GM23338 (cell line): ENCODE data around the gene DCLK1. TPM values are rescaled to one million over a fixed set of nuclear protein-coding genes. Genes with fewer than 3 reads are reported as not detected.

Source experiments
- ATAC-seq: fragments of 200-7000 bp; cut with Tn5 transposase; 3 replicates; pipeline ENCODE4 v1.9.1; 2020
- DNase-seq: peaks from one replicate; pipeline ENCODE4 v3.0.0-alpha.2; 2015; ENCODE audit warnings: low spot score
- H2AFZ ChIP-seq: fragments of 200-600 bp; sonication (generic); 2 replicates; pipeline ENCODE4 v1.8.0; 2016; ENCODE audit warnings: antibody characterized with exemption, mild to moderate bottlenecking, moderate library complexity
- H3F3A ChIP-seq: fragments of 200-600 bp; sonication (generic); replicated peaks from 2 replicates; pipeline ENCODE4 v1.8.0; 2017; ENCODE audit warnings: antibody characterized with exemption, mixed run types, low read depth
- H3K27ac ChIP-seq: fragments of 200-600 bp; sonication (generic); 2 replicates; pipeline ENCODE4 v1.6.1; 2016; ENCODE audit warnings: low read depth
- H3K27me3 ChIP-seq: fragments of 200-600 bp; sonication (generic); 2 replicates; pipeline ENCODE4 v1.8.0; 2016; ENCODE audit warnings: mild to moderate bottlenecking, mixed run types, moderate library complexity; ENCODE audit not compliant: insufficient read depth
- H3K36me3 ChIP-seq: fragments of 200-600 bp; sonication (generic); 2 replicates; pipeline ENCODE4 v1.8.0; 2016; ENCODE audit warnings: mild to moderate bottlenecking; ENCODE audit not compliant: insufficient read depth
- H3K4me1 ChIP-seq: fragments of 200-600 bp; sonication (generic); 2 replicates; pipeline ENCODE4 v1.8.0; 2016; ENCODE audit warnings: mild to moderate bottlenecking, moderate library complexity; ENCODE audit not compliant: insufficient read depth
- H3K4me2 ChIP-seq: fragments of 200-600 bp; sonication (generic); 2 replicates; pipeline ENCODE4 v1.7.1; 2017; ENCODE audit warnings: mixed run types
- H3K4me3 ChIP-seq: fragments of 200-600 bp; sonication (generic); 2 replicates; pipeline ENCODE4 v1.6.1; 2016; ENCODE audit warnings: mixed run types
- H3K79me2 ChIP-seq: fragments of 200-600 bp; sonication (generic); replicated peaks from 2 replicates; pipeline ENCODE4 v1.8.0; 2017; ENCODE audit warnings: mild to moderate bottlenecking; ENCODE audit not compliant: insufficient read depth
- H3K9me2 ChIP-seq: fragments of 200-600 bp; sonication (generic); 2 replicates; pipeline ENCODE4 v1.8.0; 2017; ENCODE audit not compliant: insufficient read depth
- H4K20me1 ChIP-seq: fragments of 200-600 bp; sonication (generic); replicated peaks from 2 replicates; pipeline ENCODE4 v1.8.0; 2017; ENCODE audit warnings: mild to moderate bottlenecking; ENCODE audit not compliant: insufficient read depth
- H3K27ac Mint-ChIP-seq: 2 replicates; pipeline ENCODE4 v1.8.0; 2020; ENCODE audit warnings: inconsistent platforms, mild to moderate bottlenecking, moderate library complexity, mixed read lengths
- H3K27me3 Mint-ChIP-seq: 3 replicates; pipeline ENCODE4 v1.8.0; 2022; ENCODE audit warnings: low read depth, mild to moderate bottlenecking, moderate library complexity, mixed read lengths, inconsistent platforms; ENCODE audit not compliant: insufficient read depth, poor library complexity
- H3K36me3 Mint-ChIP-seq: 3 replicates; pipeline ENCODE4 v1.8.0; 2021; ENCODE audit warnings: low read depth, mild to moderate bottlenecking, inconsistent platforms, moderate library complexity, mixed read lengths
- H3K4me1 Mint-ChIP-seq: 3 replicates; pipeline ENCODE4 v1.8.0; 2020; ENCODE audit warnings: mild to moderate bottlenecking, inconsistent platforms, mixed read lengths
- H3K4me3 Mint-ChIP-seq: 3 replicates; pipeline ENCODE4 v1.8.0; 2021; ENCODE audit warnings: moderate library complexity, mild to moderate bottlenecking, inconsistent platforms, mixed read lengths
- H3K9me3 Mint-ChIP-seq: 3 replicates; pipeline ENCODE4 v1.8.0; 2020; ENCODE audit warnings: moderate library complexity, mild to moderate bottlenecking, inconsistent platforms, mixed read lengths
- CREB1 ChIP-seq: fragments of 250-450 bp; sonication (Bioruptor Pico); IDR thresholded peaks from 2 replicates; pipeline ENCODE4 v1.5.0; 2020; ENCODE audit warnings: low read depth, mild to moderate bottlenecking, moderate library complexity
- EZH2 ChIP-seq: fragments of 200-600 bp; sonication (generic); IDR thresholded peaks from one replicate; pipeline ENCODE4 v1.8.0; 2017; ENCODE audit warnings: antibody characterized with exemption, mild to moderate bottlenecking, low read depth; ENCODE audit not compliant: unreplicated experiment
- EZH2phosphoT487 ChIP-seq: fragments of 200-600 bp; sonication (generic); IDR thresholded peaks from one replicate; pipeline ENCODE4 v1.8.1; 2018; ENCODE audit warnings: antibody characterized with exemption; ENCODE audit not compliant: unreplicated experiment
- JUNB ChIP-seq: IDR thresholded peaks from one replicate; pipeline ENCODE4 v1.6.1; 2016; ENCODE audit warnings: antibody characterized with exemption; ENCODE audit not compliant: unreplicated experiment
- NANOG ChIP-seq: IDR thresholded peaks from 2 replicates; pipeline ENCODE4 v1.6.1; 2016; ENCODE audit warnings: antibody characterized with exemption, borderline replicate concordance
- POLR2AphosphoS5 ChIP-seq: IDR thresholded peaks from 2 replicates; pipeline ENCODE4 v1.6.1; 2016; ENCODE audit warnings: antibody characterized with exemption, low read depth
- STAT1 ChIP-seq: IDR thresholded peaks from one replicate; pipeline ENCODE4 v1.6.1; 2016; ENCODE audit warnings: antibody characterized with exemption; ENCODE audit not compliant: unreplicated experiment
- ZNF114 ChIP-seq: fragments of 250-450 bp; sonication (Bioruptor Pico); IDR thresholded peaks from 2 replicates; pipeline ENCODE4 v1.5.0; 2020; ENCODE audit warnings: mild to moderate bottlenecking, moderate library complexity
- ZNF331 ChIP-seq: fragments of 250-450 bp; sonication (Bioruptor Pico); IDR thresholded peaks from 2 replicates; pipeline ENCODE4 v1.5.0; 2020; ENCODE audit warnings: low read depth, mild to moderate bottlenecking, moderate library complexity
- polyA plus RNA-seq: library from polyadenylated mRNA; unstranded; fragments of >200 nt; fragmentation: Nextera tagmentation; extraction: Ambion mirVana; gene quantifications from 2 replicates; pipeline ENCODE4 v1.2.1, GENCODE V29; 2016
- total RNA-seq: library from RNA; depleted of rRNA; stranded (reverse); fragments of >200 nt; shearing (Covaris generic); gene quantifications from 2 replicates; pipeline ENCODE4 v1.2.3, GENCODE V29; 2014
- TF ChIP-seq, protein P1 (sequence below): fragments of 250-450 bp; sonication (Bioruptor Pico); IDR thresholded peaks from 2 replicates; pipeline ENCODE4 v1.5.0; 2020; ENCODE audit warnings: mild to moderate bottlenecking, moderate library complexity
- TF ChIP-seq, protein P2 (sequence below), 2 experiments: fragments of 200-600 bp in 1 of 2; sonication (generic) in 1 of 2; conservative IDR thresholded peaks; 2 replicates each; pipeline versions ENCODE4 v1.5.1 to v1.6.1; 2016 to 2017; ENCODE audit warnings: antibody characterized with exemption in 2 of 2, low read depth in 2 of 2, mild to moderate bottlenecking in 2 of 2, moderate library complexity in 1 of 2
- TF ChIP-seq, protein P3 (sequence below): IDR thresholded peaks from 2 replicates; pipeline ENCODE4 v1.6.1; 2016; ENCODE audit warnings: antibody characterized with exemption
- TF ChIP-seq, protein P4 (sequence below): IDR thresholded peaks from one replicate; pipeline ENCODE4 v1.6.1; 2018; ENCODE audit warnings: antibody characterized with exemption; ENCODE audit not compliant: unreplicated experiment

DCLK1 gene
- total and polyA plus RNA-seq, 2 experiments from 2014 or later, result 13.1 to 57.7 TPM

DNA sequence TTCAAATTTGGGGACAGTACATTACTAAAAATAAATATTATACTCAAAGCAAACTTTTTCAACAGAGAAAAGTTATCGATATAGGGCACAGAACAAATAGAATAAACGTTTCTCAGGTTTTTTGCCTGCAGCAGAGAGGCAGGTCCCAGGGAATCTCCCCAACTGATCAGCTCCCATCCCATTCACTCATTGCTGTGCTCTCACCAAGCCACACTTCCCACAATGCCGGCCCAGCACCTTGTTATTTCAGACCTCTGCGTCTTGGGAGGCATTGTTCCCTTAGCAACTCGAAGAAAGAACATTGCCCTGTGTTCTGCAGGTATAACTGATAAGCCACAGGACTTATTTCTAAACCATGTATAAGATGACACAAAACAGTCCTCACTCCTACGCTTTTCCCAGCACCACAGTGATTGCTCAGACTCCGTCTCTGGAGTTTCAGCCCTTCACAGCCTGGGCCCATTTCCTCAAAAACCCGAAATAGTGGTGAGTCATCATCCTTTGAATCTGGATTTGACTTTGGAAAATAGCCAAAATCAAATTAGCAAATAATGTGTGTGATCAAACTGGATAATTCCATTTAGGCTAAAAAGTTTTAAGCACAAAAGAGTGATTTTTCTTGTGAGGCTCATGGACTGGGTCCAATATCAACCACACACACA is 100.4 kb downstream of the DCLK1 start:
- Mint-ChIP-seq H3K4me1 (peaks cover 15% of the 10 kb centered on the region), H3K27ac (peak overlapping the region; percentile 33), H3K27me3 (peaks cover 9% of the 10 kb centered on the region), H3K4me3 (no peak overlapping the region; the same call in 2 of the 3 replicates), H3K9me3 (peaks cover 13% of the 10 kb centered on the region), H3K36me3 (peaks cover 14% of the 10 kb centered on the region; the same call in 1 of the 3 replicates)
- DNase-seq (peak; percentile 27), ATAC-seq (peak; percentile 73)
- H3K4me3 ChIP-seq, result no peak overlapping the region
- H3K4me2 ChIP-seq, result no peak overlapping the region
- no peaks in the 10 kb centered on the region for H4K20me1 ChIP-seq
- H3K79me2 ChIP-seq, result no peaks in the 10 kb centered on the region
- H3K27ac ChIP-seq, result no peak overlapping the region
- no peaks in the 10 kb centered on the region for H3K27me3 ChIP-seq
- H3K9me2 ChIP-seq, result peaks cover 5% of the 10 kb centered on the region; the same call in 1 of the 2 replicates
- no peaks in the 10 kb centered on the region for H3K36me3 ChIP-seq
- H3K4me1 ChIP-seq, result peaks cover 14% of the 10 kb centered on the region
- TF ChIP-seq CREB1 (CRISPR knock-in tag) (no peak), EZH2 (no peak), STAT1 (no peak), ZNF114 (CRISPR knock-in tag) (no peak), NANOG (no peak), EZH2phosphoT487 (no peak), ZNF331 (CRISPR knock-in tag) (no peak), POLR2AphosphoS5 (no peak), JUNB (no peak)
- TF ChIP-seq, protein P1, sequence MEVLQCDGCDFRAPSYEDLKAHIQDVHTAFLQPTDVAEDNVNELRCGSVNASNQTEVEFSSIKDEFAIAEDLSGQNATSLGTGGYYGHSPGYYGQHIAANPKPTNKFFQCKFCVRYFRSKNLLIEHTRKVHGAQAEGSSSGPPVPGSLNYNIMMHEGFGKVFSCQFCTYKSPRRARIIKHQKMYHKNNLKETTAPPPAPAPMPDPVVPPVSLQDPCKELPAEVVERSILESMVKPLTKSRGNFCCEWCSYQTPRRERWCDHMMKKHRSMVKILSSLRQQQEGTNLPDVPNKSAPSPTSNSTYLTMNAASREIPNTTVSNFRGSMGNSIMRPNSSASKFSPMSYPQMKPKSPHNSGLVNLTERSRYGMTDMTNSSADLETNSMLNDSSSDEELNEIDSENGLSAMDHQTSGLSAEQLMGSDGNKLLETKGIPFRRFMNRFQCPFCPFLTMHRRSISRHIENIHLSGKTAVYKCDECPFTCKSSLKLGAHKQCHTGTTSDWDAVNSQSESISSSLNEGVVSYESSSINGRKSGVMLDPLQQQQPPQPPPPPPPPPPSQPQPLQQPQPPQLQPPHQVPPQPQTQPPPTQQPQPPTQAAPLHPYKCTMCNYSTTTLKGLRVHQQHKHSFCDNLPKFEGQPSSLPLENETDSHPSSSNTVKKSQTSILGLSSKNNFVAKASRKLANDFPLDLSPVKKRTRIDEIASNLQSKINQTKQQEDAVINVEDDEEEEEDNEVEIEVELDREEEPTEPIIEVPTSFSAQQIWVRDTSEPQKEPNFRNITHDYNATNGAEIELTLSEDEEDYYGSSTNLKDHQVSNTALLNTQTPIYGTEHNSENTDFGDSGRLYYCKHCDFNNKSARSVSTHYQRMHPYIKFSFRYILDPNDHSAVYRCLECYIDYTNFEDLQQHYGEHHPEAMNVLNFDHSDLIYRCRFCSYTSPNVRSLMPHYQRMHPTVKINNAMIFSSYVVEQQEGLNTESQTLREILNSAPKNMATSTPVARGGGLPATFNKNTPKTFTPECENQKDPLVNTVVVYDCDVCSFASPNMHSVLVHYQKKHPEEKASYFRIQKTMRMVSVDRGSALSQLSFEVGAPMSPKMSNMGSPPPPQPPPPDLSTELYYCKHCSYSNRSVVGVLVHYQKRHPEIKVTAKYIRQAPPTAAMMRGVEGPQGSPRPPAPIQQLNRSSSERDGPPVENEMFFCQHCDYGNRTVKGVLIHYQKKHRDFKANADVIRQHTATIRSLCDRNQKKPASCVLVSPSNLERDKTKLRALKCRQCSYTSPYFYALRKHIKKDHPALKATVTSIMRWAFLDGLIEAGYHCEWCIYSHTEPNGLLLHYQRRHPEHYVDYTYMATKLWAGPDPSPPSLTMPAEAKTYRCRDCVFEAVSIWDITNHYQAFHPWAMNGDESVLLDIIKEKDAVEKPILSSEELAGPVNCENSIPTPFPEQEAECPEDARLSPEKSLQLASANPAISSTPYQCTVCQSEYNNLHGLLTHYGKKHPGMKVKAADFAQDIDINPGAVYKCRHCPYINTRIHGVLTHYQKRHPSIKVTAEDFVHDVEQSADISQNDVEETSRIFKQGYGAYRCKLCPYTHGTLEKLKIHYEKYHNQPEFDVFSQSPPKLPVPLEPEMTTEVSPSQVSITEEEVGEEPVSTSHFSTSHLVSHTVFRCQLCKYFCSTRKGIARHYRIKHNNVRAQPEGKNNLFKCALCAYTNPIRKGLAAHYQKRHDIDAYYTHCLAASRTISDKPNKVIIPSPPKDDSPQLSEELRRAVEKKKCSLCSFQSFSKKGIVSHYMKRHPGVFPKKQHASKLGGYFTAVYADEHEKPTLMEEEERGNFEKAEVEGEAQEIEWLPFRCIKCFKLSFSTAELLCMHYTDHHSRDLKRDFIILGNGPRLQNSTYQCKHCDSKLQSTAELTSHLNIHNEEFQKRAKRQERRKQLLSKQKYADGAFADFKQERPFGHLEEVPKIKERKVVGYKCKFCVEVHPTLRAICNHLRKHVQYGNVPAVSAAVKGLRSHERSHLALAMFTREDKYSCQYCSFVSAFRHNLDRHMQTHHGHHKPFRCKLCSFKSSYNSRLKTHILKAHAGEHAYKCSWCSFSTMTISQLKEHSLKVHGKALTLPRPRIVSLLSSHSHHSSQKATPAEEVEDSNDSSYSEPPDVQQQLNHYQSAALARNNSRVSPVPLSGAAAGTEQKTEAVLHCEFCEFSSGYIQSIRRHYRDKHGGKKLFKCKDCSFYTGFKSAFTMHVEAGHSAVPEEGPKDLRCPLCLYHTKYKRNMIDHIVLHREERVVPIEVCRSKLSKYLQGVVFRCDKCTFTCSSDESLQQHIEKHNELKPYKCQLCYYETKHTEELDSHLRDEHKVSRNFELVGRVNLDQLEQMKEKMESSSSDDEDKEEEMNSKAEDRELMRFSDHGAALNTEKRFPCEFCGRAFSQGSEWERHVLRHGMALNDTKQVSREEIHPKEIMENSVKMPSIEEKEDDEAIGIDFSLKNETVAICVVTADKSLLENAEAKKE (CRISPR knock-in tag), result no peak
- TF ChIP-seq, protein P2, sequence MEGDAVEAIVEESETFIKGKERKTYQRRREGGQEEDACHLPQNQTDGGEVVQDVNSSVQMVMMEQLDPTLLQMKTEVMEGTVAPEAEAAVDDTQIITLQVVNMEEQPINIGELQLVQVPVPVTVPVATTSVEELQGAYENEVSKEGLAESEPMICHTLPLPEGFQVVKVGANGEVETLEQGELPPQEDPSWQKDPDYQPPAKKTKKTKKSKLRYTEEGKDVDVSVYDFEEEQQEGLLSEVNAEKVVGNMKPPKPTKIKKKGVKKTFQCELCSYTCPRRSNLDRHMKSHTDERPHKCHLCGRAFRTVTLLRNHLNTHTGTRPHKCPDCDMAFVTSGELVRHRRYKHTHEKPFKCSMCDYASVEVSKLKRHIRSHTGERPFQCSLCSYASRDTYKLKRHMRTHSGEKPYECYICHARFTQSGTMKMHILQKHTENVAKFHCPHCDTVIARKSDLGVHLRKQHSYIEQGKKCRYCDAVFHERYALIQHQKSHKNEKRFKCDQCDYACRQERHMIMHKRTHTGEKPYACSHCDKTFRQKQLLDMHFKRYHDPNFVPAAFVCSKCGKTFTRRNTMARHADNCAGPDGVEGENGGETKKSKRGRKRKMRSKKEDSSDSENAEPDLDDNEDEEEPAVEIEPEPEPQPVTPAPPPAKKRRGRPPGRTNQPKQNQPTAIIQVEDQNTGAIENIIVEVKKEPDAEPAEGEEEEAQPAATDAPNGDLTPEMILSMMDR (conservative IDR thresholded peaks at IDR 0.05; ENCODE audit: low read depth in 2 of 2), result no peak
- TF ChIP-seq, protein P3, sequence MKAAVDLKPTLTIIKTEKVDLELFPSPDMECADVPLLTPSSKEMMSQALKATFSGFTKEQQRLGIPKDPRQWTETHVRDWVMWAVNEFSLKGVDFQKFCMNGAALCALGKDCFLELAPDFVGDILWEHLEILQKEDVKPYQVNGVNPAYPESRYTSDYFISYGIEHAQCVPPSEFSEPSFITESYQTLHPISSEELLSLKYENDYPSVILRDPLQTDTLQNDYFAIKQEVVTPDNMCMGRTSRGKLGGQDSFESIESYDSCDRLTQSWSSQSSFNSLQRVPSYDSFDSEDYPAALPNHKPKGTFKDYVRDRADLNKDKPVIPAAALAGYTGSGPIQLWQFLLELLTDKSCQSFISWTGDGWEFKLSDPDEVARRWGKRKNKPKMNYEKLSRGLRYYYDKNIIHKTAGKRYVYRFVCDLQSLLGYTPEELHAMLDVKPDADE, result no peak
- TF ChIP-seq, protein P4, sequence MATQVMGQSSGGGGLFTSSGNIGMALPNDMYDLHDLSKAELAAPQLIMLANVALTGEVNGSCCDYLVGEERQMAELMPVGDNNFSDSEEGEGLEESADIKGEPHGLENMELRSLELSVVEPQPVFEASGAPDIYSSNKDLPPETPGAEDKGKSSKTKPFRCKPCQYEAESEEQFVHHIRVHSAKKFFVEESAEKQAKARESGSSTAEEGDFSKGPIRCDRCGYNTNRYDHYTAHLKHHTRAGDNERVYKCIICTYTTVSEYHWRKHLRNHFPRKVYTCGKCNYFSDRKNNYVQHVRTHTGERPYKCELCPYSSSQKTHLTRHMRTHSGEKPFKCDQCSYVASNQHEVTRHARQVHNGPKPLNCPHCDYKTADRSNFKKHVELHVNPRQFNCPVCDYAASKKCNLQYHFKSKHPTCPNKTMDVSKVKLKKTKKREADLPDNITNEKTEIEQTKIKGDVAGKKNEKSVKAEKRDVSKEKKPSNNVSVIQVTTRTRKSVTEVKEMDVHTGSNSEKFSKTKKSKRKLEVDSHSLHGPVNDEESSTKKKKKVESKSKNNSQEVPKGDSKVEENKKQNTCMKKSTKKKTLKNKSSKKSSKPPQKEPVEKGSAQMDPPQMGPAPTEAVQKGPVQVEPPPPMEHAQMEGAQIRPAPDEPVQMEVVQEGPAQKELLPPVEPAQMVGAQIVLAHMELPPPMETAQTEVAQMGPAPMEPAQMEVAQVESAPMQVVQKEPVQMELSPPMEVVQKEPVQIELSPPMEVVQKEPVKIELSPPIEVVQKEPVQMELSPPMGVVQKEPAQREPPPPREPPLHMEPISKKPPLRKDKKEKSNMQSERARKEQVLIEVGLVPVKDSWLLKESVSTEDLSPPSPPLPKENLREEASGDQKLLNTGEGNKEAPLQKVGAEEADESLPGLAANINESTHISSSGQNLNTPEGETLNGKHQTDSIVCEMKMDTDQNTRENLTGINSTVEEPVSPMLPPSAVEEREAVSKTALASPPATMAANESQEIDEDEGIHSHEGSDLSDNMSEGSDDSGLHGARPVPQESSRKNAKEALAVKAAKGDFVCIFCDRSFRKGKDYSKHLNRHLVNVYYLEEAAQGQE, result no peak
- H3F3A ChIP-seq, result no peaks in the 10 kb centered on the region
- peak overlapping the region; percentile 18; the same call in 1 of the 2 replicates for H2AFZ ChIP-seq
